ENCODE measurements around the gene RPS6KB2. TPM values are rescaled to one million over a fixed set of nuclear protein-coding genes. Genes with fewer than 3 reads are reported as not detected.

The RPS6KB2 gene
- total and polyA plus RNA-seq, 10 of the 15 experiments (the other 5 are each of a cell fraction or from before 2014, with no cell fraction given), result 0.39 to 101 (median 58.4) TPM

DNA sequence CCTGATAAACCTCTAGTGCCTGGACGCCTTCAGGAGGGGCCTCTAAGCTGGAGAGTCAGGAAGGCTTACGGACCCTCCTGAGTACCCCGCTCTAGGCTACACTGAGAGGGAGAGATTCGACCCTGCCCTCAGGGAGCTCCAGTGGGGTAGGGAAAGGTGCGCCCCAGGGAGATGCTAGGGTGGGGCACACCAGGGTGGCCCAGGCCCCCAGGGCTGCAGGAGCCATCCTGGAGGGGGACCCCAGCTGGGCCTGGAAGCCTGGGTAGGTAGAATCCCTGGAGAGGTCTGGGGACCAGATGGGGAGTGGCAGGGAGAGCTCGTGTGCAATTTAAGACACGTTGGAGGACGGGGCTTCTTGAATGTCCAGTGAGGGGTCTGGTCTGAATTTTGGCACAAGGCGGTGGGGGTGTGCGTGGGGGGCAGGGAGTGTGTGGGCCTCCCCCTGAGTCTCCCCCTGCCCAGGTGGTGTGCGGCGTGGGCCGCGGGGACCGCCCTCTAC lies 8.1 kb upstream of the RPS6KB2 start:
- peaks cover 2% of the 10 kb centered on the region; the same call in 1 of the 2 replicates for H3K4me1 ChIP-seq (ENCODE audit: control insufficient read depth, insufficient read depth, low read length)
- TF ChIP-seq RUNX3 (IDR thresholded peaks at IDR 0.05; ENCODE audit: low read length) (peak; percentile 6; the same call in 1 of the 2 replicates), BACH1 (IDR thresholded peaks at IDR 0.05; ENCODE audit: borderline replicate concordance) (no peak), TCF3 (IDR thresholded peaks at IDR 0.05; ENCODE audit: borderline replicate concordance, insufficient read depth, low read depth, low read length) (0 out of 2 replicates have a peak, but pooled peaks have one; percentile 18)
- in situ Hi-C loops (cut with MboI), result no loop called here

More for the DNA sequence above, 8.1 kb upstream of the RPS6KB2 start:
- Histone ChIP-seq H4K20me1 (ENCODE audit: control insufficient read depth, insufficient read depth) (no peaks in the 10 kb centered on the region), H3K27ac (ENCODE audit: control insufficient read depth, insufficient read depth) (no peak overlapping the region), H3K4me2 (ENCODE audit: control insufficient read depth, insufficient read depth) (peak overlapping the region; percentile 91), H3K9ac (ENCODE audit: control insufficient read depth, insufficient read depth, low read length) (peak overlapping the region; percentile 21; the same call in 1 of the 2 replicates), H3K4me3 (peak overlapping the region; percentile 71), H2AFZ (ENCODE audit: control insufficient read depth, low read depth, low read length) (no peak overlapping the region; the same call in 1 of the 2 replicates), H3K79me2 (ENCODE audit: control insufficient read depth, insufficient read depth, low read length) (no peaks in the 10 kb centered on the region), H3K9me3 (replicated peaks; ENCODE audit: control insufficient read depth, insufficient read depth, low read length) (no peaks in the 10 kb centered on the region), H3K27me3 (replicated peaks in 1 of 2; ENCODE audit: control insufficient read depth in 2 of 2, insufficient read depth in 2 of 2, low read length in 1 of 2) (peaks cover 0 to 4% of the 10 kb centered on the region in 2 experiments; a peak in 3 of 4 replicates), H3K36me3 (ENCODE audit: control insufficient read depth in 2 of 2, insufficient read depth in 2 of 2, low read length in 1 of 2) (no peaks in the 10 kb centered on the region)
- no TSS peak for BruUV-seq (replicated peaks)
- intact Hi-C loops (cut with micrococcal nuclease; ENCODE audit: unreplicated experiment), result no loop called here
- ChIA-PET CTCF (interaction anchor here (1.0 to 1.6 kb wide), 4 partner anchors 13 to 49 kb away, joined by 4 to 5 read pairs (median 4); partner anchors contain the start of genes PTPRCAP and TMEM134), SMC1A (ENCODE audit: uncharacterized antibody, unreplicated experiment) (interaction anchor here (0.9 to 1.5 kb wide), 6 partner anchors 8 to 69 kb away, joined by 3 to 7 read pairs (median 3); partner anchors contain the start of gene TBC1D10C), RAD21 (ENCODE audit: unreplicated experiment) (interaction anchor here (0.9 to 2.4 kb wide), 7 partner anchors 15 to 66 kb away, joined by 3 to 8 read pairs (median 4); partner anchors contain the start of genes POLD4, PPP1CA and RAD9A), POLR2A (interaction anchor here (0.5 to 3.9 kb wide), 11 partner anchors 12 to 676 kb away, joined by 3 to 28 read pairs (median 6); partner anchors contain the start of genes PPP1CA, PTPRCAP and TBC1D10C)
- ATAC-seq, result no peak
- DNase-seq (ENCODE audit: low read depth, low spot score), result no peak
- no peak for FAIRE-seq
- 33% methylated on average over 15 of the region's 15 CpGs for WGBS (ENCODE audit: insufficient coverage, insufficient replicate concordance, low lambda C conversion rate, missing lambda C conversion rate)
